Measurements from ENCODE around the gene ANXA6. TPM values are rescaled to one million over a fixed set of nuclear protein-coding genes. Genes with fewer than 3 reads are reported as not detected.
A peak's percentile ranks its signal among the peaks of the same experiment; 100 is the strongest.

The ANXA6 gene
- total RNA-seq, 1 donor from 2014 or later: 520 TPM

DNA sequence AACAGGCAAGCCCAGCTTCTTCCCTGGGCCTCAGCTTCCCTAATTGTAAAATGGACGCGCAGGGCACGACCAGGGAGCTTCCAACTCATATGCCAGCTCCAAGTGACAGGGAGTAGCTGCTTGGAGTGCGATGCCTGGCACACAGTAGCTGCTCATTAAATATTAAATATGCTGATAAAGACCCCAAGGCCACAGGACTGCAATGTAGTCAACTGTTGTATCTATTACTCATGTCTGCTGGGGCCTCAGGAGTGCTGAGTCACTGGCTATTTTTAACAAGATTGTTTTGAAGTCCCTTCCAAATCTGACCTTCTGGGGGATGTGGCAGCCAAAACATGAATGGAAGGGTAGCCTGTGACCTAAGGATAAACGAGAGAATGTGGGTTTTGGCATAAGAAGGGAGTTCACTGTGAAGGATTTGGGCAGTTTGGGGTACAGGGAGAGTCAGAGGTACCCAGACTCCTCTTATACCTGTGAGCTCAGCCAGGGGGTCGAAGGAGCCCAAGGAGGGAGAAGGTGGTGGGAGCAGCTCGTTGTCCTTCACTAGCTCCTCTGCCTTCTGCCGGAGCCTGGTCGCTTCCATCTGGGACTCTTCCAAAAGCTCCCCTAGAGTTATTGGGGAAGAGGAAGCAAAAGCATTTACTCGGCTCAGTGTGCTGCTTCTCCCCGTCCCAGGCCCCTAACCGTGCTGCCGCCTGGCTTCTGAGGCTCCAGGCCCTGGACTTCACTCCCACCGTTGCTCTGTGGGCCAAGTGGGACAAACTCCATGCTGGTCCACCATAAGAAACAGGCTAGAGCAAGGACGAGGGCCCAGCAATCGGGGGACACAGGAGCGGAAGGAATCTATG lies 94.2 kb downstream of the ANXA6 start:
- peak; percentile 51 for DNase-seq

- DNase-seq: no peak
These were observed 95.0 kb downstream of the ANXA6 start for GRCh38 chr5:151062405-151063141.

DNA sequence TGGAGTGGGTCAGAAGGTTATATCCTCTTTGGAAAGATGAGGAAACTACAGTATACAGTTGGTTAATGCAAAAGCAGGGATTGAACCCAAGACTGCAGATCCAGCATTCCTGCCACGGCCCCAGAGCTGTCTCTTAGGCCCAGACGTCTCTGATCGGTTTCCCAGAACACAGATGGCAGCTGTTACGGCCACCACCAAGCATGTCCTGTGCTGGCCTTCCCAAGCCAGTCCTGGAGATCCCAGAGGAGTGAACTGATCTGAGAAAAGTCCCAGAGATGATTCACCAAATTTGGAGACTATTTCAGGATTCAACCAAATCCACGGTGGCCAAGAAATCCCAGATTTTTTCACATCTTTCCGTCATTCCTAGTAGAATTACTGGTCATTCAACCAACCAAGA lies 96.8 kb downstream of the ANXA6 start:
- DNase-seq: no peak

- DNase-seq: no peak
These were observed 98.6 kb downstream of the ANXA6 start for GRCh38 chr5:151058891-151059489.

DNA sequence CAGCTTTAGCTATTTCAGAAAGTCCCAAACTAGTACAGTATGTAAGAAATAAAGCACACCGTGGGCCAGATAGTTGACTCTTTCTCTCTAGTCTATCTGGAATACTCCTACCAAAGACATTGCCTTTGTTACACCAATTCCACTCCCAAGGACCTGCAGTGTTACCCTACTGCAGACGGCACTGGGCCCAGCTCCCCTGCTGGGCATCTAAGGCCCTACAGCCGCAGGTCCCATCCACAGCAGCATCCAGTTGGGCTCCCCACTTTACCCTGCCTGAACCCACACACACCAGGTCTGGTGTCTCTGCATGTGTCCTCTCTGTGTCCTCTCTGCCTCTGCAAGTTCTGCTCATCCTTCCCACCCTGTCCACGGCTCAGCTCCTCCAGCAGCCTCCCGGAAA lies 99.3 kb downstream of the ANXA6 start:
- no peak for DNase-seq

DNA sequence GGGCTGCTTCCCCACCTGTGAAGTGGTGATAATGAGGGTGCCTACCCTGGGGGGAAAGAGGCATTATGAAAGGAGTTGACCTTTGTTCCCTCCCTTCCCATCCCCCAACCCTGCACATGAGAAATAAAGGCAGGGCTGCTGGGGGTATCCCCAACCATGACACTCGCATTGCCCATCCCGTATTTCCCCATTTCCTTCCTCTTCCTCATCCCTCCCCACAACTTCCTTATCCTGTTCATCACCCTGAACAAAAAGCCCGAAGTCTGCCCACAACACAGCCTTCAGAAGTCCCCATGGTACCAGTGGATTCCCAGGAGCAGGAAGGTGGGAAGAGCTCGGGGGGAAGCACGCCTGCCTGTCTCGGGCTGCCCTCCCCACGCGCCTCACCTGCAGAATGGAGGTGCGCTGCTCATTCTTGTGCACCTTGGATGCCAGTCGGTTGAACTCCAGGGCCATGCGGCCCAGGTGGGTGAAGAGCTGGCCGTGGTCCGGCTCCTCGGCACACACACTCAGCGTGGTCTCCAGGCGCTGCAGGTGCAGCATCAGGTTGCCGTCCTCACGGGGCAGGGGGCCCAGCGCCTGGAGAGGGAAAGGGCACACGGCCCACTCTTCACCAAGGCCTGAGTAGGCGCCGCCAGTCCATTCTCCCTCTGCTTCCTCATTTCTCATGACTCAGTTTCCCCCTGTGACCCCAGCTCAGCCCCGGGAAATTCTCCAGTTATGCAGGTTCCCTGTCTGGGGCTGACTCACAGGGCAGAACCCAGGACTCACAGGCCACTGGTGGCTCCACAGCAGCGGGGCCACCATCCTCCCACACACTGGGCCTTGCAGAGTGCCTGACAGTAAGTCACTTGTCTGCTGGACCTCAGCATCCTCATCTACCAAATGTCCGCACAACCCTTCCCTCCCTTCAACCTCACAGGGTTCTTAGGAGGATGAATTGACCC lies 100.9 kb downstream of the ANXA6 start:
- no peak for DNase-seq

- DNase-seq: no peak
These were observed 102.2 kb downstream of the ANXA6 start for GRCh38 chr5:151055336-151055735.

- no peak for DNase-seq
These were observed 102.9 kb downstream of the ANXA6 start for GRCh38 chr5:151054709-151055108.

DNA sequence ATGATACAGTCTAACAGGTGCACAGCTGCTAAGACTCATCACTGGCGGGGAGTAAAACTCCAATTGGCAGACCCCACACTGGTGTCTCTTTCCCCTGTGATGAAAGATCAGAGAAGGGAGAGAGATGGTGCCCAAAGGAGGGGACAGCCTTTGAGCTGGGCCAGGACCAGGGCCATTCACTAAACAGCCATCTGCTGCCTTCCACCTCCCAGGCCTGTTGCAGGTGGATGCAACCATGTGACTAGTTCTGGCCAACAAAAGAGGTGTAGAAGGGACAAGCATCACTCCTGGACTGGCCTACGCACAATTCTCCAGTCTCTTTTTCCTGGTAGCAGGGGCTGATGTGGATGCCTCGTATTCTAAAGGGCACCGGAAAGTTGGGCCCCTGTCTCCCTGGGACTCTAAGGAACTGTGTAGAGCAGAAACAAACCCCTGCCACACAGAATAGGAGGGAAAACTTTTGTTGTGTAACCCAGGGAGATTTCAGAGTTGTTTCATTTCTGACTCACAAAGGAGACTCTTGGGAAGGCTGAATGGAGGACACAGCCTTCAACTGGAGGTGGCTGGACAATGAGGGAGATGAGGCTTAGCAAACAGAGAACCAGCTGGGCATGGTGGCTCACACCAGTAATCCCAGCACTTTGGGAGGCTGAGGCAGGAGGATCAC lies 103.7 kb downstream of the ANXA6 start:
- DNase-seq: no peak

DNA sequence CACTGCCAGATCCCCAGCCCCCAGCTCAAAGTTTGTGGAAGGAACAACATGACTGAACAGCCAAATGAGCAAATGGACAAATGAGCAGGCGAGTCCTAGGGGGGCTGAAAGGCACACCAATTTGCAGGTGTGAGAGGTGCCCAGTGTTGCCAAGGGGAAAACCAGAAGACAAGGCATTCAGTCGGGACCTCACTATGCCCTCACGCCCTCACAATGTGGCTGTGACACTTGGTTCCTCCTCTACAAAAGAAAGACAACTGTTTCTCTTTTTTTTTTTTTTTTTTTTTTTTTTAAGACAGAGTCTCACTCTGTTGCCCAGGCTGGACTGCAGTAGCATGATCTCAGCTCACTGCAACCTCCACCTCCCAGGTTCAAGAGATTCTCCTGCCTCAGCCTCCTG lies 104.7 kb downstream of the ANXA6 start:
- no peak for DNase-seq

DNA sequence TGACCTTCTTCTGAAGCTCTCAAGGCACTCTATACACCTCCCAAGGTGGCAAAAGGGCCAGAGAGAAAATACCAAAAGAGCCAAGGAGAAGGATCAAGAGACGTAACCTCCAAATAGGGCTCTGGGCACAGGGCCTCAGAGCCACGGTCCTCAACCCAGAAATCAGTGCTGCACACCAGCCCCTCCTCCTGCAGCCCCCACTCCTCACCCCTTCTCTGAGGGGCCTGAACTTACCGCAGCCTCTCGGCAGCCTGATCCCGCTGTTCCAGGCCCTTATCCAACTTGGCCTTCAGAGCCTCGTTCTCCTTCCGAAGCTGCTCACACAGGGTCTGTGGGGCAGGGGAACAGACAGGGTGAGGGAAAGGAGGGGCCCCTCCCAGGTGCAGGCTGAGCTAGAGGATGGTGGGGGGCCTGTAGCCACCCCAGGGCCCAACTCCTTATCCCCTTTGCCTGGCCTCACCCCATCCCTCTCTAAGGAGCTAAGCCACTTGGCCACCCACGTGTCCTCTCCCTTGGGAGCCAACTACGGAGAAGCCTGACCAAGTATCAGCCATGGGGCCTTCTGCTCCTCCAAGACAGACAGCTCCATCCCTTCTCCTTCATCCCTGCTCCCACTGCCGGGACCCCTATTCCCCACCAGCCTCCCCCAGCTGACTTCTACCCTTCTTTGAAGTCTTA lies 105.5 kb downstream of the ANXA6 start:
- DNase-seq: no peak

DNA sequence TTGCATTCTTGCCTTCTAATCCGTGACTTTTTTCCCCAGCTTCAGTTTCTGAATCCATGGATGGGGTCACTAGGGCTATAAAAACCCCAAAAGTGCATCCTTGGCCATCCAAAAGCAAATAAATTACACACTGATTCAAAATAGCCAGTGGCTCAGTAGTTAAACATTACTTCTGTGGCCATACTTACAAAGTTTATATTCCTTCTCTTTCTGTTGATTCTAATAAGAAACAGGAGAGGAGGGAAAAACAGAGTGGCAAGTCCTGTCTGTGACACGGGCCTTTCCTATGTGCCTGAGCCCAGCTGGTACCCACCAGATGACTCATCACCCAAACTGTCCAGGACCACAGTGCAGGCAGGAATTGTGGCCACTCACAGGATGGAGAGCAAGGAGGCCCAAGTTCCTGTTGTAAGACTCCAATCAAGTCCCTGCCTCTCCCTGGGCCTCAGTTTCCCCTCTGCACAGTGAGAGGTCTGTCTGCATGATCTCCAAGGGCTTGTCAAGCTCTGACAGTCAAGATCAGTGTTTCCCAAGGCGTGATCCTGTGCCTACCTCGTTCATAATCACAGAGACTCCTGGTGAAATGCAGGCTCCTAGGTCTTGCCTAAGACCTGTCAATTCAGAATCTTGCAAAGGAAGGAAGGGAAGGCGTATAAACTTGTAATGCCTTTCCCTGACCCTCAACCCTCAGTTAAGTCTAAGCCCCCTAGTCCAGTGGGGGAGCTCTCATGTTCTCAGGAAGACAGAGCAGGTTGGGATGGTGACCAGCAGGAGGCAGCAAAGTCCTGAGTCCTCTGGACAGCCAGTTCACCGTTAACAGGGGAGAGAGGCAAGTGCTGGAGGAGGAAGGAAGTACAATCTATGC lies 106.3 kb downstream of the ANXA6 start:
- peak; percentile 89 for DNase-seq

Other genes starting within 250 kb of the ANXA6 start
- 160 TPM for gene GPX3, start 137.2 kb downstream of the ANXA6 start, total RNA-seq
- 75.0 TPM for gene TNIP1, start 76.7 kb downstream of the ANXA6 start, total RNA-seq
- gene CCDC69, start 66.3 kb upstream of the ANXA6 start, total RNA-seq: 21.5 TPM
- gene GM2A, start 95.4 kb upstream of the ANXA6 start, total RNA-seq: 26.3 TPM
- not detected for gene SLC36A3, start 146.0 kb upstream of the ANXA6 start, total RNA-seq
- 3.1 TPM for gene SLC36A2, start 189.8 kb upstream of the ANXA6 start, total RNA-seq